Uterus (tissue), 2 donors: ENCODE data around the gene SERPINI1.

Experiments
- CTCF ChIP-seq, 4 experiments: fragments of 200-600 bp in 2 of 4; fragments of 450-650 bp in 2 of 4; sonication (generic) in 2 of 4; IDR thresholded peaks; one replicate each; pipeline ENCODE4 v1.5.1; 2016 to 2019; ENCODE audit warnings: antibody characterized with exemption in 4 of 4, mild to moderate bottlenecking in 2 of 4, moderate library complexity in 1 of 4
- POLR2A ChIP-seq, 2 donors: fragments of 450-650 bp; IDR thresholded peaks; one replicate each; pipeline ENCODE4 v1.6.1; 2016; ENCODE audit warnings: antibody characterized with exemption in 2 of 2, mild to moderate bottlenecking in 1 of 2, moderate library complexity in 1 of 2

DNA sequence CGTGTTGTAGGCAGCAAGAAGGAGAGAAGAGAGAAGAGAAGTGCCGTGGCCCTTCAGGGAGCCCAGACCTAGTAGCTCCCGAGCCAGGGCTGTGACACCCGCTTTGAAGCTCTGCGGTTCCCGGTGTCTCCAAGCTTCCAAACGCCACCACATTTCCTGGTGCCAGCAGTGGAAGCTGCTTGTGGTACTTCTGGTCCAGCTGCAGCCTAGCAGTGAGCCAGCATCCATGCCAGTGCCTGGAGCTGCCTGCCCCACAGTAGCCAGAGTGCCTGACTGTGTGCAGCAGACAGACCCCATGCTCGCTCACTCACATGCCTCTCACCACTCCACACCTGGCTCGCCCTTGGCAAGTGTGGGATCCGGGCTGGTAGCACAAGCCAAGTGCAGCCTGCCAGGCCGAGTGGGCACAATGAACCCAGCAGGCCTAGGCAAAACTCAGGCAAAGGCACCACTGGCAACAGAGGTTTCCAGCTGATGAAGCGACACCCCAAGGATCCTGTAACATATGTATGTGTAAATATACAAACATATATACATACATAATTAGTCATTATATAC lies 85.8 kb downstream of the SERPINI1 start:
- no peak for TF ChIP-seq CTCF (IDR thresholded peaks at IDR 0.05)
- TF ChIP-seq POLR2A (IDR thresholded peaks at IDR 0.05), result no peak
